Measurements from ENCODE around the gene ZC3H14.
"Not testable (repeated sequence)": the region's sequence is repeated elsewhere in the genome, so short reads cannot be mapped to it uniquely, and the experiment has no call there.

ZC3H14 gene

GRCh38 chr14:88562831-88563686 lies at the start of gene ZC3H14:
ZC3H14 (plus strand) TSS chr14:88563037; CDS start chr14:88563134, 97 bp downstream.
- DNase-seq (ENCODE audit: low read depth, low spot score) = peak; percentile 69

- no peak for DNase-seq (ENCODE audit: low read depth, low spot score)
Measured at GRCh38 chr14:88515499-88516221, 47.2 kb upstream of the ZC3H14 start.

- DNase-seq (ENCODE audit: low read depth, low spot score) = no peak
Measured at GRCh38 chr14:88516861-88517357, 45.9 kb upstream of the ZC3H14 start.

DNA sequence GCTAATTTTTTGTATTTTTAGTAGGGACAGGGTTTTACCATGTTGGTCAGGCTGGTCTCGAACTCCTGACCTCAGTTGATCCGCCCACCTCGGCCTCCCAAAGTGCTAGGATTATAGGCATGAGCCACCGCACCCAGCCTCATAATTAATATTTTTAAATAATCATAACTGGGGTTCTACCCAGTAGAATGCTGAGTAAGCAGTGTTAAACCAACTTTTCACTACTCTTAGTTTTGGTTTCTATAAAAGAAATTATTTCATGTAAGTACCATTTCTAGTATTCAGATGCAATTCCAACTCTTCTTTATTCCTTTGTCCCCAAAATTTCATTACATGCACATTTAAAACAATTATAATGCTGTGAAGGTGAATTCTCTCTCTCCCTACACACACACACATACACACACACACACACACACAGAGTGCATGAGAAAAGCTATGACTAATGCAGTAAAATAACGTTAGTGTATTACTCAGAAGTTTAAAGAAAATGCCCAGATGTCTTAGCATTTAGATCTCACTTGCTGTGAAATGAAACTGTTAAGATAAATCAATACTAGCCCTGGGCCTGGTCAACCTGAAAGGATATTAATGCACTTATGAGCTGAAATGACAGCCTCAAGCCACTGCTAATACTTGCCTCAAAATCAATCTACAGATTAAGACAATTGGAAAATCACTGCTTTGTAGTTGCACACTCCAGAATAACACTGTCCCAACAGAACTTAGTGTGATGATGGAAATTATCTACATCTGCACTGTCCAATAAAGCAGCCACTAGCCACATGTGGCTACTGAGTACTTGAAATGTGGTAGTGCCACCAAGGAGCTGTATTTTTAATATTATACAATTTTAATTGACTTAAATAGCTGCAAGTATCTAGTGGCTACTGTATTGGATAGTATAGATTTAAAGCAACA lies 44.0 kb upstream of the ZC3H14 start:
- no peak for DNase-seq (ENCODE audit: low read depth, low spot score)

DNA sequence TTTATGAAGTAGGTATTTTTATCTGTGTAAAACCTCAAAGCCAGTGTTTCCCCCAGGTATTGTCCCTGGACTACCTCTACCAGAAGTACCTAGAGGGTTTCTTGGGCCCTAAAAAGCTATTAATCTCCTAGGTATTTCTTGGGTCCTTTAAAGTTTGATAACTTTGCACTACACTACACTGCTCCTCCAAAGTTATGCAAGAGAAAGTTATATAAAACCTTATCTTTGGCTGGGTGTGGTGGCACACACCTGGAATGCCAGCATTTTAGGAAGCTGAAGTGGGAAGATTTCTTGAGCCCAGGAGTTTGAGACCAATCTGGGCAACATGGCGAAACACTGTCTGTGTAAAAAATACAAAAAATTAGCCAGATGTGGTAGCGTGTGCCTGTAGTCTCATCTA lies 42.9 kb upstream of the ZC3H14 start:
- DNase-seq (ENCODE audit: low read depth, low spot score) = no peak

GRCh38 chr14:88521818-88522217 lies 41.0 kb upstream of the ZC3H14 start:
- no peak for DNase-seq (ENCODE audit: low read depth, low spot score)

DNA sequence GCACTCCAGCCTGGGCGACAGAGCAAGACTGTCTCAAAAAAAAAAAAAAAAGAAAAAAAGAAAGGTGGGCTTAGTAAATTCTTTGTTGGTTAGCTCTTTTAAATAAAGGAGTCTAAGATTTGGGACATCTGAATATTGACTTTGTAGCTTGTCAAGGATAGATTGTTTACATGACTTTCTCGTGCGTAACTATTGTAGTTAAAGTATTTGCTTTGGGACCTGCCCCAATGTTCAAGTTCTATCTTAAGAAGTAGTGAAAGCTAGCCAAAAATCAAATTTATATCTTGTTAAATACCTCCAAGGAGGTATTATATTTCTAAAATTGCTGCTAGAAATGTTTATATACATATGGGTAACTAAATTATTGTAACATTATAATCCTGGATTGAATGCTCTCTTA lies 40.4 kb upstream of the ZC3H14 start:
- DNase-seq (ENCODE audit: low read depth, low spot score) = no peak

DNA sequence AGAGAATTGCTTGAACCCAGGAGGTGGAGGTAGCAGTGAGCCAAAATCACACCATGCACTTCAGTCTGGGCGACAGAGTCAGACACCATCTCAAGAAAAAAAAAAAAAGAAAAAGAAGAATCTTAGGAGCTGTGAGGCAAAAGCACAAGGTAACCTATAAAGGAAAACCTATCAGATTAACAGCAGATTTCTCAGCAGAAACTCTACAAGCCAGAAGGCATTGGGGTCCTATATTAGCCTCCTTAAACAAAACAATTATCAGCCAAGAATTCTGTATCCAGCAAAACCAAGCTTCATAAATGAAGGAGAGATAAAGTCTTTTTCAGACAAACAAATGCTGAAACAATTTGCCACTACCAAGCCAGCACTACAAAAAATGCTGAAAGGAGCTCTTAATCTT lies 32.9 kb upstream of the ZC3H14 start:
- not testable (repeated sequence) for DNase-seq (ENCODE audit: low read depth, low spot score)

GRCh38 chr14:88533064-88533602 lies 29.7 kb upstream of the ZC3H14 start:
- DNase-seq (ENCODE audit: low read depth, low spot score) = no peak

- DNase-seq (ENCODE audit: low read depth, low spot score) = no peak
Measured at GRCh38 chr14:88535149-88535548, 27.7 kb upstream of the ZC3H14 start.

- no peak for DNase-seq (ENCODE audit: low read depth, low spot score)
Measured at GRCh38 chr14:88535813-88536212, 27.0 kb upstream of the ZC3H14 start.

GRCh38 chr14:88541324-88541723 lies 21.5 kb upstream of the ZC3H14 start:
- no peak for DNase-seq (ENCODE audit: low read depth, low spot score)

GRCh38 chr14:88542857-88543795 lies 19.7 kb upstream of the ZC3H14 start:
- no peak for DNase-seq (ENCODE audit: low read depth, low spot score)

DNA sequence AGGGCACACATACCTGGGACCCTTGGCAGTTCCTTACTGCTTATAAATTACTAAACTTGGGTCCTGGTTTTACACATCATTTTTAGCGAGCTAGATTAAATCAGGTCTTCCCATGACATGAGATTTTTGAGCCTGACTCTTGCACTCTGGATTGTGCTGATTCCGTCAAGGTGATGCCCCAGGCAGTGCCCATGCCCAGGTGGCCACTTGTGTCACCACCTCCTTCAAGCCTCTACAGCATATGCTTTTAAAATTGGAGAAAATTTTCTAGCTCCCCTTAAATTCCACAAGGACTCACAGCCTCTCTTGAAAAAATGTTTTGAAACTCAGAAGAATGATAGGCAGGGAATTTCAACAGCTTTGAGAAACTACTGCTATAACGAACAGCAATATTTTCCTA lies 17.6 kb upstream of the ZC3H14 start:
- no peak for DNase-seq (ENCODE audit: low read depth, low spot score)

- no peak for DNase-seq (ENCODE audit: low read depth, low spot score)
Measured at GRCh38 chr14:88546621-88547385, 16.0 kb upstream of the ZC3H14 start.

DNA sequence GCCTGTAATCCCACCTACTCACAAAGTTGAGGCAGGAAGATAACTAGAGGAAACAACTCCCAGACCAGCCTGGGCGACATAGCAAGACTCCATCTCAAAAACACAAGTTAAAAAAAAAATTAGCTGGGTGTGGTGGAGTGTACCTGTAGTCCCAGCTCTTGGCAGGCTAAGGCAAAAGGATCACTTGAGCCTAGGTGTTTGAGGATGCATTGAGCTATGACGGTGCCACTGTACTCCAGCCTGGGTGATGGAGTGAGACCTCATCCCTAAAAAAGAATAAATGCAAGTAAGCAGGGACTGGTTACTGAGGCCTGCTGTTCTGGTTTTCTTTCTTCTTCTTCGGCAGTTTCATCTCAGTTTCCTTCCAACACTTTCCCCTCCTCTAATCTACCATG lies 15.5 kb upstream of the ZC3H14 start:
- DNase-seq (ENCODE audit: low read depth, low spot score) = no peak

DNA sequence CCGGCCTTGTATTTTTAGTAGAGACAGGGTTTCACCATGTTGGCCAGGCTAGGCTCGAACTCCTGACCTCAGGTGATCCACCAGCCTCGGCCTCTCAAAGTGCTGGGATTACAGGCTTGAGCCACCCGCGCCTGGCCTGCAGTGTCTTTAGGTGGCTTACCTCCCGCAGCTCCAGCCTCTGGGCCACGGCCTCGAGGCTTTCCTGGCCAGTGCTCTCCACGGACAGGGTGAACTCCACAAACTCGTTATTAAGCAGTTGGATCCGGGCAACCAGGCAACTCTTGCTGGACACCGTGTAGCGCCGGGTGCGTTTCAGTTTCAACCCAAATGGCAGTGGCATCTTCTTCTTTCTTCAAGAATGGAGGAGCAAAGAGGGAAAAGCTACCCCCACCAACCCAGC lies 12.8 kb upstream of the ZC3H14 start:
- DNase-seq (ENCODE audit: low read depth, low spot score) = no peak

DNA sequence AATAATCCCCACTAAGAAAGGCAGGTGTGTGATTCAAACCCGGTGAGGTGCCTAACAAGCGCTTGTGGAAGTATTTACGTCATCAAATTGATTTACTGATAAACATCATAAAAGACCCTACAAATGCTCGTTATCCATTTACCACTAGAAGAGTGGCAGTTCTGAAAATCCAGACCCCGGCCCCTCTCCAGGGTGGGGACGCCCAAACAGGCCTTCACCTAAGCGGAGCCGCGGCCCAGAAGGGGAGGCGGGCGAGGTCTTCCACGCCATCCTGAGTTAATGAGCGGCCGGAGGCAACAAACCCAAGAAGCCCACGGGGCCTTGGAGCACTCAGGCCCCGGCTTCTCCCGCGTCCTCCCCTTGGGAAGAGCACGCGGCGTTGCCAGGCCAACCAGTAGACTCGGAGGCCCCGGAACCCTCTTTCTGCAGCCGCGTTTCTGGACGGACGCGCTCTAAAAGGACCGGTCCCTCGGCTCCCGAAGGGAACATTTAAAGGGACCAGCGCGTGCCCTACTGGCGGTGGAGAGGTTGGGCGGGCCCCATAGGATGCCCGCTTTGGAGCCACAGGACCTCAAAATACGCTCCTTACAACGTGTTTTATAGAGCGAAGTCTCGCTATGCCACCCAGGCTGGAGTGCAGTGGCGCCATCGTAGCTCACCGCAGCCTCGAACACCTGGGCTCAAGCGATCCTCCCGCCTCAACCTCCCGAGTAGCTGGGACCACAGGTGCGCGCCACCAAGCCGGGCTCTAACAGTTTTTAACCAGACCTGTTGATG lies 11.6 kb upstream of the ZC3H14 start:
- DNase-seq (ENCODE audit: low read depth, low spot score) = peak; percentile 15

GRCh38 chr14:88551980-88552431 lies 10.8 kb upstream of the ZC3H14 start:
- no peak for DNase-seq (ENCODE audit: low read depth, low spot score)
